ENCODE measurements around the gene DR1.

- TF ChIP-seq CTCF (IDR thresholded peaks at IDR 0.05; ENCODE audit: low read depth, low read length) (no peak), POLR2A (IDR thresholded peaks at IDR 0.05; ENCODE audit: extremely low read depth, insufficient read length) (no peak)
Observed at GRCh38 chr1:93348104-93348728, 2.5 kb downstream of the DR1 start.
